Adrenal gland (tissue), 5 donors: ENCODE results near the gene VPS50.

ENCODE experiments used
- CTCF ChIP-seq, 6 experiments: fragments of 450-650 bp in 4 of 6; fragments of 200-600 bp in 2 of 6; sonication (generic) in 1 of 6; IDR thresholded peaks; 1 replicate in 5 of 6; 2 replicates in 1 of 6; pipeline versions ENCODE4 v1.5.1 to v1.8.0; 2016 to 2021; ENCODE audit warnings: antibody characterized with exemption in 6 of 6, mild to moderate bottlenecking in 2 of 6, moderate library complexity in 1 of 6
- POLR2A ChIP-seq, 2 donors: fragments of 450-650 bp; IDR thresholded peaks; one replicate each; pipeline ENCODE4 v1.6.1; 2017; ENCODE audit warnings: antibody characterized with exemption in 2 of 2, mild to moderate bottlenecking in 2 of 2, moderate library complexity in 1 of 2
- donor health status: DM: no; HTN: no; CAD: no.

DNA sequence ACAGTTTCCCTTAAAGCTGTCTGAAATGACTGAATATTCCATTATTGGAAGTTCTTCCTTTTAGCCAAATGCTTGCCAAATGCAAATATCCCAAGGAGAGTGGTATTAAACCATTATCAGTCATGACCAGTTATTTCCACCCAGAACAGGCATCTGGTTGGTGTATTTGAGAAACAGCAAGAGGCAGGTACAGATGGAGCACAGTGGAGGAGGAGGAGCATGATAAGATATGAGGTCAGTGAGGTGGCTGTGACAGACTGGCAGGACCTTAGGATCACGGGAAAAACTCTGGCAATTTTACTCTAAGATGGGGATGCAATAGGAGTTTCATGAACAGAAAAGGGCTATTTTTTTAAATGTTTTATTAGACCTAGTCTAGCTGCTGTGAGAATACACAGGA lies 12.3 kb upstream of the VPS50 start:
- TF ChIP-seq CTCF (IDR thresholded peaks at IDR 0.05) (no peak), POLR2A (IDR thresholded peaks at IDR 0.05) (no peak)
